Fibroblast of the conjunctiva (primary cell): ENCODE data around the gene MGLL.

Experiments used
- DNase-seq: peaks from one replicate; pipeline ENCODE4 v3.0.0-alpha.2; 2010; ENCODE audit warnings: low read depth

The MGLL gene

GRCh38 chr3:127774647-127775046 lies 47.7 kb downstream of the MGLL start:
- DNase-seq: no peak

- no peak for DNase-seq
These were observed 48.4 kb downstream of the MGLL start for GRCh38 chr3:127773752-127774395.

- no peak for DNase-seq
These were observed 49.2 kb downstream of the MGLL start for GRCh38 chr3:127772827-127773751.

GRCh38 chr3:127772273-127772672 lies 50.0 kb downstream of the MGLL start:
- DNase-seq: no peak

GRCh38 chr3:127771746-127772145 lies 50.6 kb downstream of the MGLL start:
- no peak for DNase-seq

- DNase-seq: no peak
These were observed 51.5 kb downstream of the MGLL start for GRCh38 chr3:127770671-127771355.

- DNase-seq: no peak
These were observed 52.8 kb downstream of the MGLL start for GRCh38 chr3:127769284-127770081.

GRCh38 chr3:127768346-127769008 lies 53.8 kb downstream of the MGLL start:
- DNase-seq: peak; percentile 88

GRCh38 chr3:127767126-127767525 lies 55.2 kb downstream of the MGLL start:
- DNase-seq: no peak

- no peak for DNase-seq
These were observed 56.6 kb downstream of the MGLL start for GRCh38 chr3:127765735-127766134.

- no peak for DNase-seq
These were observed 57.4 kb downstream of the MGLL start for GRCh38 chr3:127764841-127765362.

- no peak for DNase-seq
These were observed 58.0 kb downstream of the MGLL start for GRCh38 chr3:127764301-127764700.

- no peak for DNase-seq
These were observed 58.5 kb downstream of the MGLL start for GRCh38 chr3:127763816-127764215.

- DNase-seq: no peak
These were observed 59.0 kb downstream of the MGLL start for GRCh38 chr3:127763337-127763736.

- no peak for DNase-seq
These were observed 59.6 kb downstream of the MGLL start for GRCh38 chr3:127762787-127763105.

GRCh38 chr3:127762077-127762786 lies 60.1 kb downstream of the MGLL start:
- no peak for DNase-seq

GRCh38 chr3:127761441-127761801 lies 60.9 kb downstream of the MGLL start:
- no peak for DNase-seq

- DNase-seq: no peak
These were observed 61.4 kb downstream of the MGLL start for GRCh38 chr3:127760791-127761440.

- no peak for DNase-seq
These were observed 62.0 kb downstream of the MGLL start for GRCh38 chr3:127760361-127760760.

GRCh38 chr3:127759826-127760225 lies 62.5 kb downstream of the MGLL start:
- no peak for DNase-seq
